ENCODE results near the gene AHCTF1. TPM values are rescaled to one million over a fixed set of nuclear protein-coding genes. Genes with fewer than 3 reads are reported as not detected.
"Not testable (repeated sequence)": the region's sequence is repeated elsewhere in the genome, so short reads cannot be mapped to it uniquely, and the experiment has no call there.

Gene AHCTF1
- total RNA-seq, 4 donors from 2014 or later: 22.5 to 53.4 (median 42.4) TPM

GRCh38 chr1:246865921-246866320 lies 65.8 kb downstream of the AHCTF1 start:
- TF ChIP-seq CTCF (IDR thresholded peaks at IDR 0.05) (no peak), POLR2A (IDR thresholded peaks at IDR 0.05) (no peak)
- Histone ChIP-seq H3K27me3 (no peaks in the 10 kb centered on the region), H3K4me1 (no peaks in the 10 kb centered on the region), H3K9me3 (no peaks in the 10 kb centered on the region), H3K36me3 (no peaks in the 10 kb centered on the region), H3K27ac (no peak overlapping the region), H3K4me3 (no peak overlapping the region)
- intact Hi-C loops (cut with DNase I; ENCODE audit: low total_unique reads): no loop called here
- DNase-seq: no peak

- intact Hi-C loops (cut with DNase I; ENCODE audit: low total_unique reads): not testable (repeated sequence)
Observed at GRCh38 chr1:246863791-246864190, 68.0 kb downstream of the AHCTF1 start.

GRCh38 chr1:246860401-246860800 lies 71.3 kb downstream of the AHCTF1 start:
- H3K36me3 ChIP-seq: no peaks in the 10 kb centered on the region
- intact Hi-C loops (cut with DNase I; ENCODE audit: low total_unique reads): no loop called here
- no peaks in the 10 kb centered on the region for H3K9me3 ChIP-seq
- no peak for TF ChIP-seq POLR2A (IDR thresholded peaks at IDR 0.05)
- TF ChIP-seq CTCF (IDR thresholded peaks at IDR 0.05): no peak
- H3K4me1 ChIP-seq: no peaks in the 10 kb centered on the region
- no peak overlapping the region for H3K27ac ChIP-seq
- H3K4me3 ChIP-seq: no peak overlapping the region
- H3K27me3 ChIP-seq: no peaks in the 10 kb centered on the region
- no peak for DNase-seq

More at GRCh38 chr1:246863791-246864190, 68.0 kb downstream of the AHCTF1 start:
- not testable (repeated sequence) for H3K27ac ChIP-seq, H3K4me1 ChIP-seq, H3K36me3 ChIP-seq, H3K9me3 ChIP-seq, H3K4me3 ChIP-seq, H3K27me3 ChIP-seq, DNase-seq

GRCh38 chr1:246856371-246856770 lies 75.4 kb downstream of the AHCTF1 start:
- TF ChIP-seq CTCF (IDR thresholded peaks at IDR 0.05) (no peak), POLR2A (IDR thresholded peaks at IDR 0.05) (no peak)
- no peaks in the 10 kb centered on the region for H3K4me1 ChIP-seq
- no peaks in the 10 kb centered on the region for H3K27me3 ChIP-seq
- H3K36me3 ChIP-seq: no peaks in the 10 kb centered on the region
- no peak overlapping the region for H3K4me3 ChIP-seq
- DNase-seq: no peak
- no peak overlapping the region for H3K27ac ChIP-seq
- no peaks in the 10 kb centered on the region for H3K9me3 ChIP-seq
- intact Hi-C loops (cut with DNase I; ENCODE audit: low total_unique reads): no loop called here

GRCh38 chr1:246850640-246851039 lies 81.1 kb downstream of the AHCTF1 start:
- H3K9me3 ChIP-seq; DNase-seq; H3K36me3 ChIP-seq; H3K27me3 ChIP-seq; H3K4me3 ChIP-seq; H3K4me1 ChIP-seq; intact Hi-C loops (cut with DNase I; ENCODE audit: low total_unique reads): not testable (repeated sequence)
- H3K27ac ChIP-seq: peak overlapping the region in 1 of 2 donors; percentile 33

- Histone ChIP-seq H3K4me3 (no peak overlapping the region), H3K9me3 (no peaks in the 10 kb centered on the region), H3K27ac (no peak overlapping the region), H3K36me3 (no peaks in the 10 kb centered on the region), H3K27me3 (no peaks in the 10 kb centered on the region), H3K4me1 (no peaks in the 10 kb centered on the region)
- DNase-seq: no peak
- intact Hi-C loops (cut with DNase I; ENCODE audit: low total_unique reads): no loop called here
- TF ChIP-seq CTCF (IDR thresholded peaks at IDR 0.05): no peak
Observed at GRCh38 chr1:246843876-246844275, 87.9 kb downstream of the AHCTF1 start.

- DNase-seq; H3K4me3 ChIP-seq; H3K9me3 ChIP-seq; H3K27ac ChIP-seq; intact Hi-C loops (cut with DNase I; ENCODE audit: low total_unique reads); H3K36me3 ChIP-seq; H3K27me3 ChIP-seq; H3K4me1 ChIP-seq: not testable (repeated sequence)
Observed at GRCh38 chr1:246840761-246841160, 91.0 kb downstream of the AHCTF1 start.

All from uterus (tissue), 4 donors.